ENCODE data around the gene WNT5B.
"Not testable (repeated sequence)": the region's sequence is repeated elsewhere in the genome, so short reads cannot be mapped to it uniquely, and the experiment has no call there.

WNT5B gene

GRCh38 chr12:1691123-1692007, 62.3 kb downstream of the WNT5B start:
- DNase-seq (ENCODE audit: low spot score): no peak

- no peak for DNase-seq (ENCODE audit: low spot score)
These were observed 63.2 kb downstream of the WNT5B start for GRCh38 chr12:1692226-1692625.

GRCh38 chr12:1692895-1693610, 64.0 kb downstream of the WNT5B start:
- no peak for DNase-seq (ENCODE audit: low spot score)

- not testable (repeated sequence) for DNase-seq (ENCODE audit: low spot score)
These were observed 66.1 kb downstream of the WNT5B start for GRCh38 chr12:1695097-1695496.

- DNase-seq (ENCODE audit: low spot score): no peak
These were observed 67.0 kb downstream of the WNT5B start for GRCh38 chr12:1695886-1696670.

GRCh38 chr12:1696800-1697199, 67.8 kb downstream of the WNT5B start:
- DNase-seq (ENCODE audit: low spot score): no peak
